Karpas-422 (cell line): ENCODE measurements around the gene EXT2. TPM values are rescaled to one million over a fixed set of nuclear protein-coding genes. Genes with fewer than 3 reads are reported as not detected.

Source experiments
- DNase-seq: peaks from one replicate; pipeline ENCODE4 v3.0.0-alpha.2; 2015
- H2AFZ ChIP-seq: fragments of 200-600 bp; sonication (generic); 2 replicates; pipeline ENCODE4 v1.6.1; 2014; ENCODE audit warnings: antibody characterized with exemption, low read length, mixed read lengths
- H3K27ac ChIP-seq: fragments of 200-600 bp; sonication (generic); 2 replicates; pipeline ENCODE4 v1.5.1; 2014; ENCODE audit warnings: mild to moderate bottlenecking, low read length, moderate library complexity
- H3K27me3 ChIP-seq: fragments of 200-600 bp; sonication (generic); 2 replicates; pipeline ENCODE4 v1.6.1; 2014; ENCODE audit warnings: low read length, mixed read lengths
- H3K36me3 ChIP-seq: fragments of 200-600 bp; sonication (generic); 2 replicates; pipeline ENCODE4 v1.6.1; 2014; ENCODE audit warnings: low read length, mixed read lengths; ENCODE audit not compliant: insufficient read depth
- H3K4me1 ChIP-seq: fragments of 200-600 bp; sonication (generic); 2 replicates; pipeline ENCODE4 v1.6.1; 2014; ENCODE audit warnings: mild to moderate bottlenecking, low read length, mixed read lengths
- H3K4me2 ChIP-seq: fragments of 200-600 bp; sonication (generic); 2 replicates; pipeline ENCODE4 v1.6.1; 2014; ENCODE audit warnings: low read length, low read depth, mild to moderate bottlenecking; ENCODE audit not compliant: poor library complexity, severe bottlenecking
- H3K4me3 ChIP-seq: fragments of 200-600 bp; sonication (generic); 2 replicates; pipeline ENCODE4 v1.5.1; 2014; ENCODE audit warnings: mild to moderate bottlenecking, antibody characterized with exemption, low read length, mixed read lengths
- H3K79me2 ChIP-seq: fragments of 200-600 bp; sonication (generic); 2 replicates; pipeline ENCODE4 v1.6.1; 2014; ENCODE audit warnings: mild to moderate bottlenecking, low read length, mixed read lengths
- H3K9ac ChIP-seq: fragments of 200-600 bp; sonication (generic); 2 replicates; pipeline ENCODE4 v1.6.0; 2014; ENCODE audit warnings: low read length
- H3K9me2 ChIP-seq: fragments of 200-600 bp; sonication (generic), shearing (Covaris generic); replicated peaks from 2 replicates; pipeline ENCODE4 v1.6.0; 2014; ENCODE audit warnings: mild to moderate bottlenecking, low read length, moderate library complexity; ENCODE audit not compliant: insufficient read depth
- H3K9me3 ChIP-seq: fragments of 300-700, 200-600 bp; sonication (generic); 2 replicates; pipeline ENCODE4 v1.6.1; 2014; ENCODE audit warnings: low read length, mixed read lengths
- H4K20me1 ChIP-seq: fragments of 200-600 bp; sonication (generic); 2 replicates; pipeline ENCODE4 v1.6.1; 2014; ENCODE audit warnings: mild to moderate bottlenecking, antibody characterized with exemption, low read length, low read depth; ENCODE audit not compliant: insufficient read depth
- total RNA-seq: library from RNA; depleted of rRNA; stranded (reverse); fragments of >200 nt; shearing (Covaris generic); gene quantifications from 2 replicates; pipeline ENCODE4 v1.2.3, GENCODE V29; 2014; ENCODE audit warnings: low replicate concordance

Gene EXT2
- total RNA-seq, 1 experiment from 2014 or later: 64.0 TPM

DNA sequence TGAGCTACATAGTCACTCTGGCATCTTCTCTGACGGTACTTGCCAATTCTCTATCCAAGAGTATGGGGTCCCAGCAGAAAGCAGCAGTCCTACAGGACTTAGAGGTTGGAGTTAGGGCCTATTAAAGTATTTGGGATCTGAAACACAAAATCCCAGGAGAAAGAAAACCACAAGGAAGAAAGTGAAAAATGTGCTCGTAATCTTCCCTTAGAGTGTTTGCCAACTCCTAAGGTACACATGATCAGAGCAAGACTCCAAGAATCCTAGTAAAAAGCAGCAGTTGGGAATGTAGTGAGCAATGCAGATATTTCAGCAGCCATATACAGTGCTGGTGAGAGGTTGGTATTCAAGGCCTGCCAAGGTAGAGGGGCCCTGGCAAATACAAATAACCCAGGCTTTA lies 71.6 kb downstream of the EXT2 start:
- peaks cover 21% of the 10 kb centered on the region for H3K4me1 ChIP-seq
- H3K9me3 ChIP-seq: no peaks in the 10 kb centered on the region
- H3K4me3 ChIP-seq: no peak overlapping the region
- H3K4me2 ChIP-seq: no peak overlapping the region
- H3K27me3 ChIP-seq: no peaks in the 10 kb centered on the region
- H2AFZ ChIP-seq: no peak overlapping the region
- no peaks in the 10 kb centered on the region for H3K9me2 ChIP-seq
- no peak for DNase-seq
- no peak overlapping the region for H3K27ac ChIP-seq
- no peaks in the 10 kb centered on the region for H4K20me1 ChIP-seq
- H3K9ac ChIP-seq: no peak overlapping the region
- H3K36me3 ChIP-seq: no peaks in the 10 kb centered on the region
- H3K79me2 ChIP-seq: peaks cover 10% of the 10 kb centered on the region

DNA sequence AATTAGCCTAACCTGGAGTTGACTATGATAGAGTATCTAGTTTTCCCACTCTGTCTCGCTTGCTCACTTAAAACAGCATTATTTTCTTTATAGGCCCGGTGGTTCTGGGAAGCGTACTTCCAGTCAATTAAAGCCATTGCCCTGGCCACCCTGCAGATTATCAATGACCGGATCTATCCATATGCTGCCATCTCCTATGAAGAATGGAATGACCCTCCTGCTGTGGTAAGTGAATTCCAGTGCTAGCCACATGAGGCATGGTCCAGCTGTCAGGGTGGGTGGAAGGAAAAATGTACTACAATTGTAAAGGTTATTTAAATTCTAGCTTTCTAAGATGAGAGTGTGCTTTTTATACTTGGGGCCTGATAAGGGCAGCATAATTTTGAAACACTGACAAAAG lies 76.0 kb downstream of the EXT2 start:
- Histone ChIP-seq H2AFZ (no peak overlapping the region), H3K79me2 (peaks cover 4% of the 10 kb centered on the region; the same call in 1 of the 2 replicates), H3K4me3 (no peak overlapping the region), H3K9ac (no peak overlapping the region), H3K36me3 (peaks cover 3% of the 10 kb centered on the region; the same call in 1 of the 2 replicates), H3K9me3 (no peaks in the 10 kb centered on the region), H3K27me3 (no peaks in the 10 kb centered on the region), H3K9me2 (no peaks in the 10 kb centered on the region), H3K27ac (no peak overlapping the region), H3K4me1 (peaks cover 1% of the 10 kb centered on the region), H4K20me1 (no peaks in the 10 kb centered on the region), H3K4me2 (no peak overlapping the region)
- DNase-seq: no peak

DNA sequence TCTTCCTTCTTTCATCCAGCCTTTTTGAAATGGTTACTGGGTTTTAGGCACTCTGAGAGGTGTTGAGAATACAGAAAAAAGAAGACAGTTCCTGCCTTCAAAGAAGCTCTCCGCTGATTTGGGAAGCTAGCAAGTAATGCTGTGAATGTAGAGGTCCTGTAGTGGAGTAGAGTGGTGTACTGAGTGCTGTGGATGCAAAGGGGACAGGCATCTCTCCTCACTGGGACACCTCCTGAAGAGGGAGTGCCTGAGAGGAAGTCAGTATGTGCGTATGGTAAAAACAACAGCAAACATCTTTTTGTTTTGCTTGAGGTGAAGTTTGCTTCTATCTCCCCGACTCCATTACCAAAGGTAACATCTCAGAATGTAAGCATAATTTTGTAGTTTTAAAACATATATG lies 77.5 kb downstream of the EXT2 start:
- Histone ChIP-seq H3K79me2 (peaks cover 6% of the 10 kb centered on the region; the same call in 1 of the 2 replicates), H3K9me2 (no peaks in the 10 kb centered on the region), H3K27me3 (no peaks in the 10 kb centered on the region), H3K4me1 (peaks cover 16% of the 10 kb centered on the region), H3K9me3 (no peaks in the 10 kb centered on the region), H3K9ac (no peak overlapping the region), H3K27ac (no peak overlapping the region), H2AFZ (no peak overlapping the region), H3K4me3 (no peak overlapping the region), H3K4me2 (no peak overlapping the region), H4K20me1 (no peaks in the 10 kb centered on the region), H3K36me3 (peaks cover 3% of the 10 kb centered on the region; the same call in 1 of the 2 replicates)
- DNase-seq: no peak

DNA sequence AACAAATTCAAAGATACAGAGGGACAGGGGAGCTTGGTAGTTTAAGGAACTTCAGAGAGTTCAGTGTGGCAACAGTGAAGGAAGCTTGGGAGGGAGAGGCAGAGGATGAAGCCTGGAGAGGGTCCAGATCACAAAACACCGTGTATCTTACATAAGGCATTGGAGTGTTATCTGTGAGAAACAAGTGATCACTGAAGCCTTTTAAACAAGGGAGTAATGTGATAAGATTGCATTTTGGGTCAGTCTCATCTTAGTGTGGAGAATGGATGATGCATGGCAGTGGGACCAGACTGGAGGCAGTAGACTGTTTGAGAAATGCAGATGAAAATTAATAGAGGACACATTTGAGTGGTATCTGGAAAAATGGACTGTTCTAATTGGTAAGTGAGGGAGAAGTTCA lies 79.4 kb downstream of the EXT2 start:
- no peak overlapping the region for H2AFZ ChIP-seq
- H3K9me3 ChIP-seq: no peaks in the 10 kb centered on the region
- no peak overlapping the region for H3K4me2 ChIP-seq
- H3K4me1 ChIP-seq: peaks cover 22% of the 10 kb centered on the region
- no peak overlapping the region for H3K27ac ChIP-seq
- H3K27me3 ChIP-seq: no peaks in the 10 kb centered on the region
- peaks cover 6% of the 10 kb centered on the region; the same call in 1 of the 2 replicates for H3K79me2 ChIP-seq
- DNase-seq: no peak
- H3K36me3 ChIP-seq: peaks cover 3% of the 10 kb centered on the region; the same call in 1 of the 2 replicates
- H3K9me2 ChIP-seq: no peaks in the 10 kb centered on the region
- H3K9ac ChIP-seq: no peak overlapping the region
- no peak overlapping the region for H3K4me3 ChIP-seq
- H4K20me1 ChIP-seq: no peaks in the 10 kb centered on the region

DNA sequence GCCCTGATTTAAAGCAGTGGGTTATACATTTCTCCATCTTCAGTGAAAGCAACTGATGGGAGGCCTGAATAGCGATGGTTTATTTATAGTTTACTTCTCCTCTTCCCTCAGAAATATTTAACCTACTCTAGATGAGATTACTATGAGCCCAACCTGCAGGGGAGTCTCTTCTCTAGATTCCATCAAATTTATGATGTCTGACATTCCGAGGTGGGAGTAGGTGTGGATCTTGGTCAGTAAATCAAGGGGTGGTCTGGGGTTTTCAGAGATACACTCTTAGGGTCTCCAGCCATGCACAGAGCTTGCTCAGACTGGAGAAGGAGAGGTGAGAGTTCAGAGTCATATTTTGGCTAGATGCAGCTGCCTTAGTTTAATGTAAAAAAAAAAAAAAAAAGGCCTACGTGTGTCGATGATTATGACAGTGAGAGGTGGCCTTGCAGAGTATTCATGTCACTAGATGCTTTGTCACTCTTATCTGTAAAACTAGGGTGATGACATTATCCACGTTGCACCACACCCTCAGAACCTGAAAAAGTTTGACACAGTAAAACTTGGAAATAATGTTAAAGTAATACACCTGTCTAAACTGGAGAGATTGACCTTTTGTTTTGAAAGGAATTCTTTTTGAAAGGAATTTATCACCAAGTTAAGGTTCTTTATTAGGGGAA lies 81.2 kb downstream of the EXT2 start:
- no peaks in the 10 kb centered on the region for H3K9me2 ChIP-seq
- H3K4me2 ChIP-seq: no peak overlapping the region
- no peaks in the 10 kb centered on the region for H4K20me1 ChIP-seq
- DNase-seq: no peak
- H3K4me1 ChIP-seq: peaks cover 22% of the 10 kb centered on the region
- H3K4me3 ChIP-seq: no peak overlapping the region
- H3K79me2 ChIP-seq: peaks cover 6% of the 10 kb centered on the region; the same call in 1 of the 2 replicates
- H3K36me3 ChIP-seq: peaks cover 3% of the 10 kb centered on the region; the same call in 1 of the 2 replicates
- no peaks in the 10 kb centered on the region for H3K27me3 ChIP-seq
- H3K9ac ChIP-seq: no peak overlapping the region; the same call in 1 of the 2 replicates
- H3K9me3 ChIP-seq: no peaks in the 10 kb centered on the region
- peak overlapping the region; percentile 33; the same call in 1 of the 2 replicates for H3K27ac ChIP-seq
- H2AFZ ChIP-seq: no peak overlapping the region

DNA sequence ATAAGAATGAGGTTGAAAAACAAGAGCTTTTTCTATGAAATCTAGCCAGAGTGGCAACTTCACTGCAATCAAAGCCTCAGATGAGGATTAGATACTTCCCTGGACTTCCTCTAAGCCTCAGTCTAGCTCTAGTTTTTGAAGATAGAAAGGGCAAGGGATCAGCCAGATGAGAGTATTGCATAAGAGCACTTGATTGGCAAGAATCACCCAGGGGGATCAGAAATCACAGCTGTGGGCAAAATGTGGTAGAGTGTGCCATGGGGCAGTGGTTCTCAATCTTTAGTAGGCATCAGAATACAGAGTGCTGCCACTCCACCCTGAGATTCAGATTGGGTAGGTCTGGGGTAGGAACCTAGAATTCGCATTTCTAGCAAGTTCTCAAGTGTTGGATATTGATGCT lies 82.4 kb downstream of the EXT2 start:
- Histone ChIP-seq H3K36me3 (peaks cover under 1% of the 10 kb centered on the region; the same call in 1 of the 2 replicates), H3K4me3 (no peak overlapping the region), H3K9me3 (no peaks in the 10 kb centered on the region), H3K4me2 (peak overlapping the region; percentile 7), H3K27me3 (no peaks in the 10 kb centered on the region), H3K4me1 (peaks cover 22% of the 10 kb centered on the region), H3K9me2 (no peaks in the 10 kb centered on the region), H3K9ac (no peak overlapping the region), H3K79me2 (peaks cover 10% of the 10 kb centered on the region; the same call in 1 of the 2 replicates), H2AFZ (no peak overlapping the region), H3K27ac (peak overlapping the region; percentile 33; the same call in 1 of the 2 replicates), H4K20me1 (no peaks in the 10 kb centered on the region)
- DNase-seq: no peak

DNA sequence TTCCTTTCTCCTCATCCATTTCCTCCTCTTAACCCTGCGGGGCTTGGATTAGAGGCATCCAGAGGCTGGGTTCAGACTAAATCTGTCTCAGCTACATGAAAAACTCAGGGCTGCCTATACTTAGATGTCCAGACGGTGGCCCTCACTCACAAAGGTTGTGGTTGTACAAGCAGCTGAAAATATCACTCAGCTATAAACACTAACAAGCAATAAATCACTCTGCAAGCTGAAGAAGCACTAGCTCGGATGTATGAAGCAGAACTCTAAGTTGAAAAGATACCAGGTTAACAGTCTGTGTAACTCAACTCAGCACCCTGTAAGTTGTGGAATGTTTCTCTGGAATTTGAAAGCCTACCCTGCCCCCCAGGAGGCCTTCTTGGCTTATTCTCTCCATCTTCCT lies 82.9 kb downstream of the EXT2 start:
- Histone ChIP-seq H3K27ac (0 out of 2 replicates have a peak overlapping the region, but pooled peaks have one; percentile 33), H3K27me3 (no peaks in the 10 kb centered on the region), H3K4me3 (no peak overlapping the region), H2AFZ (no peak overlapping the region), H3K36me3 (no peaks in the 10 kb centered on the region), H3K9me2 (no peaks in the 10 kb centered on the region), H3K4me1 (peaks cover 22% of the 10 kb centered on the region), H3K9me3 (no peaks in the 10 kb centered on the region), H3K4me2 (no peak overlapping the region), H4K20me1 (no peaks in the 10 kb centered on the region), H3K9ac (no peak overlapping the region), H3K79me2 (peaks cover 15% of the 10 kb centered on the region)
- DNase-seq: no peak

DNA sequence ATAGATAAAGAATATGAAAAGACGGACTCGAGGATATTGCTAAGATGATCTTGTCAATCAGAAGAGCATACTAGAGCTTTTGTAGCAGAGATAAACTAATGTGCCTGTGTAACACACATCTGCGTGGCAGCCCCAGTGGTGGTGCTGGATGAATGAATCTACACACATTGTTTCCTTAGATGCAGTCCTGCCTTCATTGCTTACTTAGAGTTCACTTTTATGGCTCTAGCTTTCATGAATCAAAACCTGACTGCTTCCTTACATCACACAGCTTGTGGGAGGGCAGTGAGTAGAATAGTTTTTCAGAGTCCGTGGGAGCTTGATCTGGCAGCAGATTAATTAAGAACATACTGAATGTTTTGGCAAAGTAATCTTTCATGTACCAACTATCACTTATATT lies 83.7 kb downstream of the EXT2 start:
- H3K27ac ChIP-seq: no peak overlapping the region
- H3K79me2 ChIP-seq: peaks cover 23% of the 10 kb centered on the region
- H2AFZ ChIP-seq: no peak overlapping the region
- no peaks in the 10 kb centered on the region for H3K27me3 ChIP-seq
- DNase-seq: no peak
- H4K20me1 ChIP-seq: no peaks in the 10 kb centered on the region
- H3K4me1 ChIP-seq: peaks cover 26% of the 10 kb centered on the region
- no peak overlapping the region for H3K4me2 ChIP-seq
- no peak overlapping the region for H3K4me3 ChIP-seq
- H3K9me3 ChIP-seq: no peaks in the 10 kb centered on the region
- no peaks in the 10 kb centered on the region for H3K36me3 ChIP-seq
- H3K9me2 ChIP-seq: no peaks in the 10 kb centered on the region
- H3K9ac ChIP-seq: no peak overlapping the region
